NCI-H526 (cell line): Measurements from ENCODE around the gene CGREF1.

Experiments
- DNase-seq, 2 experiments: peaks; one replicate each; lab custom pipeline; 2025; lab: John Stamatoyannopoulos, UW

Gene CGREF1, protein sequence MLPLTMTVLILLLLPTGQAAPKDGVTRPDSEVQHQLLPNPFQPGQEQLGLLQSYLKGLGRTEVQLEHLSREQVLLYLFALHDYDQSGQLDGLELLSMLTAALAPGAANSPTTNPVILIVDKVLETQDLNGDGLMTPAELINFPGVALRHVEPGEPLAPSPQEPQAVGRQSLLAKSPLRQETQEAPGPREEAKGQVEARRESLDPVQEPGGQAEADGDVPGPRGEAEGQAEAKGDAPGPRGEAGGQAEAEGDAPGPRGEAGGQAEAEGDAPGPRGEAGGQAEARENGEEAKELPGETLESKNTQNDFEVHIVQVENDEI

DNA sequence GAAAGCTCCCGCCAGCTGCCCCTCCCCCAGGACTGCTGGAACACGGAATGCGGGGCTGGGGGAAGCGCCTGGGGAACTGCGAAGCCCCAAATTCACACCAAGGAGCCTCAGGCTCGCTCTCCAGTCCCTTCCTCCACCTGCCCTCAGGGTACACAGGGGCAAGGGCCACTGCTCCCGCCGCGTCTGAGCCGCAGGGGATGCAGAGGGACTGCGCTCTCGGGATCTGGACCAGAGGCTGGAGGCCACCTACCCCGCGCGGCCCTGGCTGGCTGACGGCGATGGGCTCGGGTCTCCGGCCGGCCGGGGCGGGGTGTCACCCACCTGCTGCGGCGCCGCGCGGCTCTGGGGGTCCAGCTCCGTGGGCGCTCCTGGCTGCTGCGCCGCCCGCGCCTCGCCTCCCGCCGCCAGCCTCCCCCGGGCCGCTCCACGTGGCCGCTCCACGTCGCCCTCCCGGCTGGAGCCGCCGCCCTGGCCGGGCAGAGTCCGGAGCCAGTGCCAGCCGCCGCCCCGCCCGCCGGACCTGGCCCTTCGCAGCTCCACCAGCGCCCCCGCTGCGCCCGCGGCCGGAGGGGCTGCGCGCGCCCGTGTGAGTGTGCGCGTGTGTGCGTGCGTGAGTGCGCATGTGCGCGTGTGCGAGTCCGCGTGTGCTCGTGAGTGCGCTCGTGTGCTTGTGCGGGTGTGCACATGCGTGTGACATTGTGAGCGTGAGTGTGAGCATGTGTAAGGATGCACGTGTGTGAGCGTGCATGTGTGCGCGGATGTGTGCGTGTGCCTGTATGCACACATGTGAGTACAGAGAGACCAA is at the start of gene CGREF1:
Gene CGREF1, minus strand, starts transcription at position 604 of the 805 bp plus-strand sequence. CDS start 14,762 bp downstream, outside the sequence.
- DNase-seq: peak in 1 of 2 experiments; percentile 68

DNA sequence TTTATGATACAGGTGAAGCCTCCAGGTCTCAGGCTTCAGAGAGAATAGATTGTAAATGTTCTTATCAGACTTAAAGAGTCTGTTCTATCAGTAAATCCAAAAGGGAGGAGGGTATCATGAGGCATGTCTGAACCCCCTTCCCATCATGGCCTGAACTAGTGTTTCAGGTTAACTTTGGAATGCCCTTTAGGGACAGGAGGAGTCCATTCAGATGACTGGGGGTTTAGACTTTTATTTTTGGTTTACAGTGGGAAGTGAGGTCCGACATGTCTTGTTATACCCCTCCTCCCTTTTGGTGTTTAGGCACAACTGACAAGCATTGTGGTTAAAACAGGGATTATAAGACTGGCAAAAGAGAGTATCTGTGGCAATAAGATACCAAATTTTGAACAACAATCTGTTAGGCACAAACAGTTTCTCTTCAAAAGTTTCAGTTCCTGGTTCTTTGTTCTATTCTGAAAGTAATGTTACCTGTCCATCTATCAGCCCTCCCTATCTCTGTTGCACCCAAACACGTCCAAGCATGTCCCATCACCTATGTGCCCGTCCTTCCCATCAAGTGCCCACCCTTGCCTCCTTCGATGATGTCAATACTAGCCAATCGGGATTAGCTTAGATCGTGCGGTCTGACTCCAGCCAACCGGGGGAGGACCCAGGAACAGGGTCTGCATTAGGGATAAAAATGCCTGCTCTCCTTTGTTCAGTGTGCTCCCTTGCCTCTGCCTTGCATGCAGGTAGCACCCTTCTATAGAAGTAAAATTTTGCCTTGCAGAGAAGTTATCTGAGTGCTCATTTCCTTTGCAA is 46.2 kb upstream of the CGREF1 start:
- DNase-seq: no peak

DNA sequence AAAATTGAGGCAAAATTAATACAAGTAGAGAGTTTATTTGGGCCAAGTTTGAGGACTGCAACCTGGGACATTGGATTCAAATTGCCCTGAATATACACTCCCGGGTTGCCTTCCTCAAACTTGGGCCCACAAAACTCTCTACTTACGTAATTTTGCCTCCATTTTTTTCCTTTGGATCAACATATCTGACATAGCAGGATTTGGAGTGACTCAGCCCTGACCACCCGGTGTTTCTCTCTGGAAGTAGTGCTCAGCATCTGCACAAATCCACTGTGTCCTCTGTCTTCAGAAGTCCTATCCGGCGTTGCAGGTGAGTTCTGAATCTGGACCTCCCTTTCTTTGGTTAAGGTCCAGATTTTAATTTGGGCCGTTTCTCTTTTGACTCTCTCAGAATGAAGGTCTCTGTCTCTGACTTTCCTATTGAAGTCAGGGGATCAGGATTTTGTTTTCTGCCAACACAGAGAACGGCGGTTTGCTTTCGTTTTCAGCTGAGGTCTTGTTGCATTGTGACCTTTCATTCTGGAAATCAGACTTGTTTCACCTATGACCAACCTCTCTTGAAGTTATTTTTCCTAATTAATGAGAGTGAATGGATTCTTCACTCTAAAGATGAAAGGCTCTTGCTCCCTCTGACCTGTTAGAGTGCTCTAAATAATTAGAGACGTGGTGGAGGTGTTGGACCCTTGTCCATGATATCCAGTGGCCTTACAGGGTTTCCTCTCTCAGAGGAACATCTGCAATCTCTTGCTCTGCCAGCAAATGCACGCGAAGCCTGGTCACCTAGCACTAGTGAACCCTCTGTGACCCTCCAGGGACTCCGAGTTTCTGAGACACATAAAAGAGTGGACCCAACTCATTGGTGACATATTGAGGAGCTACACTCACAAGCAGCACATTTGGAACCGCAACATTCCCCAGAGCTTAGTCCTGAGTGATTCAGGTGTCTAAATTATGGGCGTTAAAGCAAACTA is 43.5 kb upstream of the CGREF1 start:
- DNase-seq: no peak

DNA sequence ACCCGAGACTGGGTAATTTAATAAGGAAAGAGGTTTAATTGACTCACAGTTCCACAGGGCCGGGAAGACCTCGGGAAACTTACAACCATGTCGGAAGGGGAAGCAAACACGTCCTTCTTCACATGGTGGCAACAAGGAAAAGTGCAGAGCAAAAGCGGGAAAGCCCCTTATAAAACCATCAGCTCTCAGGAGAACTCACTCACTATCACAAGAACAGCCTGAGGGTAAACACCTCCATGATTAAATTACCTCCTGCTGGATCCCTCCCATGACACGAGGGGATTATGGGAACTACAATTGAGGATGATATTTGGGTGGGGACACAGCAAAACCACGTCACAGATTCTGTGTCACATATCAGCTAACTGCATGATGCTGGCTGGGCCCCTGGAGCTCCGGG is 41.3 kb upstream of the CGREF1 start:
- DNase-seq: no peak

DNA sequence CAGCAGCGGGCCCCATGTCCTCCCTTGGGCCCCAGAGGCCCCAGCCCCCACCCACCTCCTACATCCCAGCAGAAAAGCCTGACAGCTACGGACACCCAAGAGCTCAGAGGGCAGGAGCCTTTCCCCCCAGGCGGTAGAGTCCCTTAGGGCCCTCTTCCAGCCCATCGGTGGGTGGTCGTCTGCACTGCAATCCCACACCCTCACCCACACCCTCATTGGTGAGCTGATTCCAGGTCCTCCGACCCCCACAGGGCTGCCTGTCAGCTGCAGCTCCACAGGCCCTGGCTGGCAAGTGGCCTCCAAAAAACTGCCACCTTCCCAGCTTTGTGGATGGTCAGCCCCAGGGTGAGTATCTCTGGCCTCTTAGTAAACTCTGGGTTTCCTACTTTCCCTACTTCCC is 40.3 kb upstream of the CGREF1 start:
- DNase-seq: no peak

GRCh38 chr2:27158468-27158867 is 39.5 kb upstream of the CGREF1 start:
- DNase-seq: no peak

DNA sequence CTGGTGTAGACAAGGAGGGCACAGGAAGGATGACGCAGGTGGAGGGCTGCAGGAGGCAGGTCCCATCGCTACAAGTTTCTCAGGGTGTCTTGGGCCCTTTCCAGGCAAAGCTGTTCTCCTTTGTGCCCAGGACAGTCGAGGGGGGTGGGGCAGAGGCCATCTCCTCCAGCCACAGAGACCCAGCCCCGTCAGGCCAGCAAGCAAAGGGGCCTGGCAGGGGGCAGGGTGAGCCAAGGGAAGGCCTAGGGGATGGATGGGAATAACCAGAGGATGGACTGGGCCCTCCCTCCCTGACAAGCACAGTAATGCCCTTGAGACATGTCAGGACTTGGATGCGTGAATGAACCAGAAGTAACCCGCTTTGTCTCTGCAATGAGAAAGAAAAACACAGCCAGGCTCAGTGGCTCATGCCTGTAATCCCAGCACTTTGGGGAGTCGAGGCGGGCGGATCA is 36.2 kb upstream of the CGREF1 start:
- DNase-seq: no peak

DNA sequence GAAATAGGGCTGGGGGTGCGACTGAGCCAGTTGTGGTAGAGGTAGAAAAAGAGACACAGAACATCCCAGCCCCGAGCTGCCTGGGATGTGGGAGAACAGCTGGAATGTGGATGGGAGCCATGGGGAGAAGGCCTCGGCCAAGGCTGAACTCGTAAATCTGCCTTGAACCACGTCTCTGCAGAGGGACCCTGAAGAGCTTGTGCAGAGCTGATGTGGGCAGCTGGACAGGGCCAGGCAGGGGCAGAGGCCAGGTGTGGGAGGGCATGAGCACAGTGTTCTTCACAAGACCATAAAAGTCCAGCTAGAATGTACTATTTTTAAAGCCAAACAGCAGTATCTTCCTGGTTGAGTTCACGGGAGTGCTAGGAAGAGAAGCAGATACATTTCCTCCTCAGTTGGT is 35.6 kb upstream of the CGREF1 start:
- DNase-seq: no peak

GRCh38 chr2:27152796-27153464 is 34.0 kb upstream of the CGREF1 start:
- peak; percentile 34 to 67 for DNase-seq

DNA sequence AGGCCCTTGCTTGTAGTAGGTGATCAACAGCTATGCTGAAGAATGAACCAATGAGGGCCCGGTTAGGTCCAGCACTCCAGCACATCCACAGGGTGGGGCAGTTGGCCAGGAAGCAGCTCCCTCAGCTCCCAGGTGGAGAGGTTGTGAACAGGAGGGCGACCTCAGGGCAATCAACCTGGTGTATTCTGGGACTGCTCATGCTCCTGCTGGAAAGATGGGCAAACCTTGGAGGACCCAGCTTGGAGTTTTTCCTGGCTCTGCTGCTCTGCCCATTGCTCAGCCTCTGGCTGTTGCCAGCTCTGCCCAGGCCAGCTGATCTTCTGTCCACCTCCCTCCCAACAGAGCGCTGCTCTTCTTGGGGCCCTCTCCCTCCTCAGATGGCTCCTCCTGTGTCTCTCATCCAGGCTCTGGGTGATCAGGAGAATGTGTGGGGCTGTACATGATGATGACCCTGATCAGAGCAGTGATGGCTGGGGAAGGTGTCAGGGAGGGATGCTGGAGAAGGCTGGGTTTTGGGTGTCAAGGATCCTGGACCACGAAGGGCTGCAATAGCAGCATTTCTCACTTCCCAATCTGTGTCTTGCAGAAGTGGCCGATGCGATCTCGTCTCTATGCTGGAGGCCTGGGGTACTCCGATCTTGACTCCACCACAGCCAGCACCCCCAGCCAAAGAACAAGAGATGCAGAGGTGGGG is 33.3 kb upstream of the CGREF1 start:
- DNase-seq: peak in 1 of 2 experiments; percentile 10

GRCh38 chr2:27150639-27151230 is 31.8 kb upstream of the CGREF1 start:
- no peak for DNase-seq

GRCh38 chr2:27149570-27150405 is 30.9 kb upstream of the CGREF1 start:
- DNase-seq: no peak

GRCh38 chr2:27148801-27149439 is 30.0 kb upstream of the CGREF1 start, which contains the start of gene TCF23:
TSS of gene TCF23 (plus strand) at chr2:27149004. CDS start at chr2:27149134, 130 bp downstream.
- DNase-seq: no peak

DNA sequence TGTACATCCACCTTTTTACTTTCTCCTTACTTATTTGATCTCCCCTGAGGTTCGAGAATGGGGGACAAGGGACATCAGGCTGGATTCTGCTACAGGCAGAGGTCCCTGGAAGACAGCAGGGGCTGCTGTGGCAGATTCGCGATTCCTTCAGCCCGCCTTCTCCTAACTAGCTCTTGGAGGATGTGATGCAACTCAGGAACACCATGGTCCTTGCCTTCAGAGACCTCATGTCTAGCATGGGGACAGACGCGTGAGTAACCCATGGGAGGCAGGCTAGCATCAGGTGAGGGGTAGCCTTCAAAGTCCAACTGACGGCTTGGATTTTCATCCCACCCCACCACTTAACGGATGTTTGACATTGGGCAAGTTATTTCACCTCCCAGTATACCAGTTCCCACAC is 29.0 kb upstream of the CGREF1 start:
- DNase-seq: no peak

DNA sequence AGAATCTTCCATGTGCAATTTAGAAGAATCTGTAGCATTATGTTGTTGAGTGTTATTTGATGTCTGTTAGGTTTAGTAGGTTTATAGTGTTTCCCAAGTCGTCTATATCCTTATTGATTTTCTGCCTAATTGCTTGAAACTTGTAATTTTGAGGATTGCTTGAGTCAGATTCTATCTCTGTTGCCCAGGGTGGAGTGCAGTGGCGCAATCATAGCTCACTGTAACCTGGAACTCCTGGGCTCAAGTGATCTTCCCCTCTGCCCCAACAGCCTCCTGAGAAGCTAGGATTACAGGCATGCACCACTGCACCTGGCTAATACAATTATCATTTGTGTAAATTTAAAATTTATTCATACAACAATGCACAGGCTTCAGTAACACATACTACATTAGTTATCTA is 26.8 kb upstream of the CGREF1 start:
- DNase-seq: peak in 1 of 2 experiments; percentile 13

DNA sequence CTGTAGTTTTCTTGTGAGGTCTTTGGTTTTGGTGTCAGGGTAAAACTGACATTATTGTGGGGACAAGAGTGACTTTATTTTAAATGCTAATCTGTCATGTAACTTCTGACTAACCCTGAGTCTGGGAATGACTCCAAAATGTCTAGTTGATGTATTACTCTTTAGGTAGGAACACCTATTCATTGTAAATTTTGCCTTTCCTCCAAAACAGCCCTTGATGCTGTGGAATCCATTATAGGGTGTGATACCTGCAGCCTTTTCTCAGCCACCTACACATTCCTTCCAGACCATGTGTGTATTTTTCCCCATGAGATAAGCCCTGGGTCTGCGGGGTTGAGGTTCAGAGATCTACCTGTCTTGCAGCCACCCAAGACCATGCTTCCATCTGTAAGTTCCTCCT is 24.4 kb upstream of the CGREF1 start:
- DNase-seq: no peak

- no peak for DNase-seq
Observed at GRCh38 chr2:27139310-27139709, 20.4 kb upstream of the CGREF1 start, which contains the start of gene PRR30. TSS of gene PRR30 (minus strand) at chr2:27139410. CDS start at chr2:27138329, 1,081 bp downstream.

GRCh38 chr2:27138111-27138510 is 19.2 kb upstream of the CGREF1 start:
- DNase-seq: no peak
